ENCODE data around the gene TFPI2.

DNA sequence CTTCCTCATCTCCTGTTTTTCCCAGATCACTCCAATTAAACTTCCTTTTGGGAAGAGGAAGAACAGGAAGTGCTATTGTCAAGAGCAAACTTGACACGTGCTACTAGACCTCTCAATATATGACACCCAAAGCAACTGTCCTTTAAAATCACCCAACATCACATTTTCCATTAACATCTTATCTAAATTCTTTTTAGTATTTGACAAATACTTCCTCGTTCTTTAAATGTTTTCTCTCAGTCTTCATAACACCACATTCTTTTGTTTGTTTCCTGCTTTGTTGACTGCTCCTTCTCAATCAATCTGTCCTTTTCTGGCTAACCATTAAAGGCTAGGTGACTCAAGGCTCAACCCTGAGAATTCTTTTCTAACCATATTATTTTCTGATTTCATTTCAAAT, 7.1 kb upstream of the TFPI2 start:
- no peak for TF ChIP-seq ZNF510 (tag by site-specific recombination; IDR thresholded peaks at IDR 0.05; ENCODE audit: insufficient replicate concordance)
- TF ChIP-seq, protein P1, sequence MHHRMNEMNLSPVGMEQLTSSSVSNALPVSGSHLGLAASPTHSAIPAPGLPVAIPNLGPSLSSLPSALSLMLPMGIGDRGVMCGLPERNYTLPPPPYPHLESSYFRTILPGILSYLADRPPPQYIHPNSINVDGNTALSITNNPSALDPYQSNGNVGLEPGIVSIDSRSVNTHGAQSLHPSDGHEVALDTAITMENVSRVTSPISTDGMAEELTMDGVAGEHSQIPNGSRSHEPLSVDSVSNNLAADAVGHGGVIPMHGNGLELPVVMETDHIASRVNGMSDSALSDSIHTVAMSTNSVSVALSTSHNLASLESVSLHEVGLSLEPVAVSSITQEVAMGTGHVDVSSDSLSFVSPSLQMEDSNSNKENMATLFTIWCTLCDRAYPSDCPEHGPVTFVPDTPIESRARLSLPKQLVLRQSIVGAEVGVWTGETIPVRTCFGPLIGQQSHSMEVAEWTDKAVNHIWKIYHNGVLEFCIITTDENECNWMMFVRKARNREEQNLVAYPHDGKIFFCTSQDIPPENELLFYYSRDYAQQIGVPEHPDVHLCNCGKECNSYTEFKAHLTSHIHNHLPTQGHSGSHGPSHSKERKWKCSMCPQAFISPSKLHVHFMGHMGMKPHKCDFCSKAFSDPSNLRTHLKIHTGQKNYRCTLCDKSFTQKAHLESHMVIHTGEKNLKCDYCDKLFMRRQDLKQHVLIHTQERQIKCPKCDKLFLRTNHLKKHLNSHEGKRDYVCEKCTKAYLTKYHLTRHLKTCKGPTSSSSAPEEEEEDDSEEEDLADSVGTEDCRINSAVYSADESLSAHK (tag by site-specific recombination; IDR thresholded peaks at IDR 0.05) = no peak
- TF ChIP-seq ZNF140 (tag by site-specific recombination; IDR thresholded peaks at IDR 0.05) = no peak
- TF ChIP-seq HOXA7 (CRISPR knock-in tag; IDR thresholded peaks at IDR 0.05; ENCODE audit: borderline replicate concordance) = no peak
- TF ChIP-seq ZFP3 (tag by site-specific recombination; IDR thresholded peaks at IDR 0.05; ENCODE audit: low read depth) = no peak

Measured in HEK293 (cell line).